Fibroblast of pulmonary artery (primary cell): ENCODE results near the gene RNF220.

Source experiments
- DNase-seq: peaks from one replicate; pipeline ENCODE4 v3.0.0-alpha.2; 2010; ENCODE audit warnings: low read depth
- H3K4me3 ChIP-seq: replicated peaks from 2 replicates; pipeline ENCODE4 v1.5.1; 2011; ENCODE audit warnings: low read depth, mild to moderate bottlenecking, control low read depth, low read length, moderate library complexity
- TF ChIP-seq, protein P1 (sequence below): IDR thresholded peaks from 2 replicates; pipeline ENCODE4 v1.5.1; 2011; ENCODE audit warnings: mild to moderate bottlenecking, control low read depth, low read length, inconsistent platforms; ENCODE audit errors: missing control alignments

Gene RNF220

GRCh38 chr1:44413740-44414139 is 8.7 kb downstream of the RNF220 start:
- TF ChIP-seq, protein P1, sequence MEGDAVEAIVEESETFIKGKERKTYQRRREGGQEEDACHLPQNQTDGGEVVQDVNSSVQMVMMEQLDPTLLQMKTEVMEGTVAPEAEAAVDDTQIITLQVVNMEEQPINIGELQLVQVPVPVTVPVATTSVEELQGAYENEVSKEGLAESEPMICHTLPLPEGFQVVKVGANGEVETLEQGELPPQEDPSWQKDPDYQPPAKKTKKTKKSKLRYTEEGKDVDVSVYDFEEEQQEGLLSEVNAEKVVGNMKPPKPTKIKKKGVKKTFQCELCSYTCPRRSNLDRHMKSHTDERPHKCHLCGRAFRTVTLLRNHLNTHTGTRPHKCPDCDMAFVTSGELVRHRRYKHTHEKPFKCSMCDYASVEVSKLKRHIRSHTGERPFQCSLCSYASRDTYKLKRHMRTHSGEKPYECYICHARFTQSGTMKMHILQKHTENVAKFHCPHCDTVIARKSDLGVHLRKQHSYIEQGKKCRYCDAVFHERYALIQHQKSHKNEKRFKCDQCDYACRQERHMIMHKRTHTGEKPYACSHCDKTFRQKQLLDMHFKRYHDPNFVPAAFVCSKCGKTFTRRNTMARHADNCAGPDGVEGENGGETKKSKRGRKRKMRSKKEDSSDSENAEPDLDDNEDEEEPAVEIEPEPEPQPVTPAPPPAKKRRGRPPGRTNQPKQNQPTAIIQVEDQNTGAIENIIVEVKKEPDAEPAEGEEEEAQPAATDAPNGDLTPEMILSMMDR, result no peak
- no peak overlapping the region for H3K4me3 ChIP-seq
- DNase-seq, result no peak

GRCh38 chr1:44415013-44415412 is 10.0 kb downstream of the RNF220 start:
- no peak overlapping the region for H3K4me3 ChIP-seq
- TF ChIP-seq, protein P1, result no peak
- DNase-seq, result no peak

- no peak for DNase-seq
- no peak overlapping the region for H3K4me3 ChIP-seq
- TF ChIP-seq, protein P1, result no peak
Observed at GRCh38 chr1:44416408-44416807, 11.4 kb downstream of the RNF220 start.

- no peak overlapping the region for H3K4me3 ChIP-seq
- TF ChIP-seq, protein P1, result no peak
- DNase-seq, result peak; percentile 22
Observed at GRCh38 chr1:44417351-44418021, 12.4 kb downstream of the RNF220 start.

DNA sequence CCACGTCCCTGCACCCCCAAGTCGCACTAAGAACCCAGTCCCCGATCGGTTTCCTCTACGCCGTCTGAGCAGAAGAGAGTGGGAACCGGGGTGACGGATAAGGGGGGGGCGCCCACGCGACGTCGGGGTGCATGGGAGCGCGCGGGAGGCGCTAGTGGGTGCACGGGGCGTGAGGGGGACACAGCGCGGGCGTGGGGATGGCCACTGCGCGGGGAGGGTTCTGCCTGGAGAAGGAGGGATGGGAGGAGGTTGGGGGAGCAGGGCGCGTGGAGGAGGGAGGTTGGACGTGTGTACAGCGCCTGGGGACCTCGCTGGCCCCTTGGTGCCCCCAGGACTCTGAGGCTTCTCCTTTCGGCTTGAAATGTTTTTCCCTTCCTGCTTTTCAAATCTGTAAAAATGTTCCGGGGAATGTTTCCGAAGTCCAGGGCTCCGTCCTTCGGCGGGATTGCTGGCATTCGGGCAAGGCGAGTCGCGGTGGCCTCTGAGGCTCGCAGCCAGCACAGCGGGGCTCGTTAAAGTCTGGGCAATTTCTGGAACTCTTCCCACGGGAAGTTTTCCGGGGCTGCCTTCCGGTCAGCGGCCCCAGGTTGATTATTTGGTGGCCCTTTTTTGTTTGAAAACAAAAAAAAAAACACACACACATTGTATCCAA is 13.1 kb downstream of the RNF220 start:
- TF ChIP-seq, protein P1, result no peak
- no peak for DNase-seq
- no peak overlapping the region for H3K4me3 ChIP-seq

- TF ChIP-seq, protein P1, result no peak
- H3K4me3 ChIP-seq, result no peak overlapping the region
- DNase-seq, result no peak
Observed at GRCh38 chr1:44419901-44420300, 14.8 kb downstream of the RNF220 start.

GRCh38 chr1:44420535-44420934 is 15.5 kb downstream of the RNF220 start:
- DNase-seq, result no peak
- TF ChIP-seq, protein P1, result no peak
- no peak overlapping the region for H3K4me3 ChIP-seq
